SK-N-SH treated with all-trans-retinoic acid at 6 μM for 48 hours (cell line): ENCODE results near the gene CDR2.
"Not testable (repeated sequence)": the region's sequence is repeated elsewhere in the genome, so short reads cannot be mapped to it uniquely, and the experiment has no call there.

Source experiments
- ATAC-seq: fragments of 200-7000 bp; cut with Tn5 transposase; 3 replicates; pipeline ENCODE4 v1.9.1; 2020; ENCODE audit warnings: mild to moderate bottlenecking, moderate library complexity
- ARNTL ChIP-seq: fragments of 450-650 bp; formaldehyde crosslinking; IDR thresholded peaks from 2 replicates; pipeline ENCODE4 v1.5.0; 2020; ENCODE audit warnings: low read depth, mild to moderate bottlenecking, moderate library complexity, borderline replicate concordance
- BACH2 ChIP-seq: fragments of 250-450 bp; sonication (Bioruptor Pico); IDR thresholded peaks from 2 replicates; pipeline ENCODE4 v1.9.0; 2021; ENCODE audit warnings: mild to moderate bottlenecking, borderline replicate concordance
- ESRRG ChIP-seq: fragments of 250-450 bp; sonication (Bioruptor Pico); IDR thresholded peaks from 2 replicates; pipeline ENCODE4 v1.6.1; 2021; ENCODE audit warnings: mild to moderate bottlenecking
- GLIS3 ChIP-seq: fragments of 250-450 bp; sonication (Bioruptor Pico); IDR thresholded peaks from 2 replicates; pipeline ENCODE4 v1.5.0; 2020; ENCODE audit warnings: mild to moderate bottlenecking, moderate library complexity
- PPARA ChIP-seq: fragments of 250-450 bp; sonication (Bioruptor Pico); IDR thresholded peaks from 2 replicates; pipeline ENCODE4 v1.5.0; 2020; ENCODE audit warnings: mild to moderate bottlenecking, borderline replicate concordance
- TCF4 ChIP-seq: fragments of 250-450 bp; sonication (Bioruptor Pico); IDR thresholded peaks from 2 replicates; pipeline ENCODE4 v1.8.0; 2021; ENCODE audit warnings: mild to moderate bottlenecking, moderate library complexity, borderline replicate concordance
- TOX ChIP-seq: fragments of 250-450 bp; sonication (Bioruptor Pico); IDR thresholded peaks from 2 replicates; pipeline ENCODE4 v1.8.0; 2021; ENCODE audit warnings: mild to moderate bottlenecking, moderate library complexity, borderline replicate concordance
- ZC3H10 ChIP-seq: fragments of 250-450 bp; sonication (Bioruptor Pico); IDR thresholded peaks from 2 replicates; pipeline ENCODE4 v1.5.1; 2021; ENCODE audit warnings: mild to moderate bottlenecking, moderate library complexity
- ZFP3 ChIP-seq: fragments of 250-450 bp; sonication (Bioruptor Pico); IDR thresholded peaks from 2 replicates; pipeline ENCODE4 v1.5.0; 2020; ENCODE audit warnings: mild to moderate bottlenecking, moderate library complexity
- ZFP30 ChIP-seq: fragments of 450-650 bp; formaldehyde crosslinking; IDR thresholded peaks from 2 replicates; pipeline ENCODE4 v1.5.0; 2022; ENCODE audit warnings: mild to moderate bottlenecking, moderate library complexity
- ZNF565 ChIP-seq: fragments of 450-650 bp; formaldehyde crosslinking; conservative IDR thresholded peaks from 2 replicates; pipeline ENCODE4 v1.5.0; 2020; ENCODE audit warnings: low read depth, mild to moderate bottlenecking, moderate library complexity
- ZNF70 ChIP-seq: fragments of 450-650 bp; formaldehyde crosslinking; IDR thresholded peaks from 2 replicates; pipeline ENCODE4 v1.5.0; 2020; ENCODE audit warnings: mild to moderate bottlenecking, moderate library complexity
- TF ChIP-seq, protein P1 (sequence below): fragments of 250-450 bp; sonication (Bioruptor Pico); IDR thresholded peaks from 2 replicates; pipeline ENCODE4 v1.5.1; 2020; ENCODE audit warnings: low read depth, mild to moderate bottlenecking, moderate library complexity
- TF ChIP-seq, protein P2 (sequence below): fragments of 250-450 bp; sonication (Bioruptor Pico); IDR thresholded peaks from 2 replicates; pipeline ENCODE4 v1.5.0; 2020; ENCODE audit warnings: mild to moderate bottlenecking, moderate library complexity
- TF ChIP-seq, protein P3 (sequence below): fragments of 250-450 bp; sonication (Bioruptor Pico); IDR thresholded peaks from 2 replicates; pipeline ENCODE4 v1.5.1; 2021; ENCODE audit warnings: mild to moderate bottlenecking, moderate library complexity
- TF ChIP-seq, protein P4 (sequence below): fragments of 250-450 bp; sonication (Bioruptor Pico); IDR thresholded peaks from 2 replicates; pipeline ENCODE4 v1.8.0; 2021; ENCODE audit warnings: low read depth, mild to moderate bottlenecking, moderate library complexity, borderline replicate concordance
- TF ChIP-seq, protein P5 (sequence below): fragments of 250-450 bp; sonication (Bioruptor Pico); IDR thresholded peaks from 2 replicates; pipeline ENCODE4 v1.8.0; 2020; ENCODE audit warnings: mild to moderate bottlenecking, moderate library complexity, borderline replicate concordance

Gene CDR2

DNA sequence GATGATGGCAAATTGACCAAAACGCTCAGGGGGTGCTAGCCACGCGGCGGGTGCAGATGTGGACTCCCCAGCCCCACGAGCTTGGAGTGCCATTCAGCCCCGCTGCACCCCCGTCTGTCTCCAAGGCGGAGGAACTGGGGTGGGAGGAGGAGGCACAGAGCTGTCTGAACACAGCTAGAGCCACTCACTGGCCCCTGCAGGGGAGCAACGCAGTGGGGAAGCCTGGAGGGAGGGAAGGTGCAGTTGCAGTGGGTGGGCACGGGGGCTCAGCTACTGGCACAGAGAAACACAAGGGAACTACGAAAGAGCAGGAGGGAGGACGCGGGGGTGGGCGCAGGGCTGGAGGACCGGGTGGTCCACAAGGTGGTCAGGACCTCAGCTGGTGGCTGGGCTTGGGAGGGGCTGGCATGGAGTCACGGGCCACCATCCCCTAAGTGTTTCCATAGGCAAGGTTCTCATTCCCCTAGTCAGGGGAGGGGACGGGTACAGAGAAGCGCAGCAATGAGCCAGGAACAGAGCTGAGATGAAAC lies 46.3 kb upstream of the CDR2 start:
- TF ChIP-seq, protein P1, sequence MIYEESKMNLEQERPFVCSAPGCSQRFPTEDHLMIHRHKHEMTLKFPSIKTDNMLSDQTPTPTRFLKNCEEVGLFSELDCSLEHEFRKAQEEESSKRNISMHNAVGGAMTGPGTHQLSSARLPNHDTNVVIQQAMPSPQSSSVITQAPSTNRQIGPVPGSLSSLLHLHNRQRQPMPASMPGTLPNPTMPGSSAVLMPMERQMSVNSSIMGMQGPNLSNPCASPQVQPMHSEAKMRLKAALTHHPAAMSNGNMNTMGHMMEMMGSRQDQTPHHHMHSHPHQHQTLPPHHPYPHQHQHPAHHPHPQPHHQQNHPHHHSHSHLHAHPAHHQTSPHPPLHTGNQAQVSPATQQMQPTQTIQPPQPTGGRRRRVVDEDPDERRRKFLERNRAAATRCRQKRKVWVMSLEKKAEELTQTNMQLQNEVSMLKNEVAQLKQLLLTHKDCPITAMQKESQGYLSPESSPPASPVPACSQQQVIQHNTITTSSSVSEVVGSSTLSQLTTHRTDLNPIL: no peak
- TF ChIP-seq ZNF70 (CRISPR knock-in tag) (no peak), GLIS3 (no peak), BACH2 (no peak), ZNF565 (no peak), ZFP3 (CRISPR knock-in tag) (no peak), TCF4 (CRISPR knock-in tag) (no peak), ESRRG (CRISPR knock-in tag) (no peak), TOX (CRISPR knock-in tag) (no peak), ZC3H10 (CRISPR knock-in tag) (no peak), PPARA (CRISPR knock-in tag) (no peak), ZFP30 (no peak)
- TF ChIP-seq, protein P2, sequence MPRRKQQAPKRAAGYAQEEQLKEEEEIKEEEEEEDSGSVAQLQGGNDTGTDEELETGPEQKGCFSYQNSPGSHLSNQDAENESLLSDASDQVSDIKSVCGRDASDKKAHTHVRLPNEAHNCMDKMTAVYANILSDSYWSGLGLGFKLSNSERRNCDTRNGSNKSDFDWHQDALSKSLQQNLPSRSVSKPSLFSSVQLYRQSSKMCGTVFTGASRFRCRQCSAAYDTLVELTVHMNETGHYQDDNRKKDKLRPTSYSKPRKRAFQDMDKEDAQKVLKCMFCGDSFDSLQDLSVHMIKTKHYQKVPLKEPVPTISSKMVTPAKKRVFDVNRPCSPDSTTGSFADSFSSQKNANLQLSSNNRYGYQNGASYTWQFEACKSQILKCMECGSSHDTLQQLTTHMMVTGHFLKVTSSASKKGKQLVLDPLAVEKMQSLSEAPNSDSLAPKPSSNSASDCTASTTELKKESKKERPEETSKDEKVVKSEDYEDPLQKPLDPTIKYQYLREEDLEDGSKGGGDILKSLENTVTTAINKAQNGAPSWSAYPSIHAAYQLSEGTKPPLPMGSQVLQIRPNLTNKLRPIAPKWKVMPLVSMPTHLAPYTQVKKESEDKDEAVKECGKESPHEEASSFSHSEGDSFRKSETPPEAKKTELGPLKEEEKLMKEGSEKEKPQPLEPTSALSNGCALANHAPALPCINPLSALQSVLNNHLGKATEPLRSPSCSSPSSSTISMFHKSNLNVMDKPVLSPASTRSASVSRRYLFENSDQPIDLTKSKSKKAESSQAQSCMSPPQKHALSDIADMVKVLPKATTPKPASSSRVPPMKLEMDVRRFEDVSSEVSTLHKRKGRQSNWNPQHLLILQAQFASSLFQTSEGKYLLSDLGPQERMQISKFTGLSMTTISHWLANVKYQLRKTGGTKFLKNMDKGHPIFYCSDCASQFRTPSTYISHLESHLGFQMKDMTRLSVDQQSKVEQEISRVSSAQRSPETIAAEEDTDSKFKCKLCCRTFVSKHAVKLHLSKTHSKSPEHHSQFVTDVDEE (CRISPR knock-in tag): no peak
- TF ChIP-seq, protein P3, sequence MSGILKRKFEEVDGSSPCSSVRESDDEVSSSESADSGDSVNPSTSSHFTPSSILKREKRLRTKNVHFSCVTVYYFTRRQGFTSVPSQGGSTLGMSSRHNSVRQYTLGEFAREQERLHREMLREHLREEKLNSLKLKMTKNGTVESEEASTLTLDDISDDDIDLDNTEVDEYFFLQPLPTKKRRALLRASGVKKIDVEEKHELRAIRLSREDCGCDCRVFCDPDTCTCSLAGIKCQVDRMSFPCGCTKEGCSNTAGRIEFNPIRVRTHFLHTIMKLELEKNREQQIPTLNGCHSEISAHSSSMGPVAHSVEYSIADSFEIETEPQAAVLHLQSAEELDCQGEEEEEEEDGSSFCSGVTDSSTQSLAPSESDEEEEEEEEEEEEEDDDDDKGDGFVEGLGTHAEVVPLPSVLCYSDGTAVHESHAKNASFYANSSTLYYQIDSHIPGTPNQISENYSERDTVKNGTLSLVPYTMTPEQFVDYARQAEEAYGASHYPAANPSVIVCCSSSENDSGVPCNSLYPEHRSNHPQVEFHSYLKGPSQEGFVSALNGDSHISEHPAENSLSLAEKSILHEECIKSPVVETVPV (CRISPR knock-in tag): no peak
- TF ChIP-seq, protein P4, sequence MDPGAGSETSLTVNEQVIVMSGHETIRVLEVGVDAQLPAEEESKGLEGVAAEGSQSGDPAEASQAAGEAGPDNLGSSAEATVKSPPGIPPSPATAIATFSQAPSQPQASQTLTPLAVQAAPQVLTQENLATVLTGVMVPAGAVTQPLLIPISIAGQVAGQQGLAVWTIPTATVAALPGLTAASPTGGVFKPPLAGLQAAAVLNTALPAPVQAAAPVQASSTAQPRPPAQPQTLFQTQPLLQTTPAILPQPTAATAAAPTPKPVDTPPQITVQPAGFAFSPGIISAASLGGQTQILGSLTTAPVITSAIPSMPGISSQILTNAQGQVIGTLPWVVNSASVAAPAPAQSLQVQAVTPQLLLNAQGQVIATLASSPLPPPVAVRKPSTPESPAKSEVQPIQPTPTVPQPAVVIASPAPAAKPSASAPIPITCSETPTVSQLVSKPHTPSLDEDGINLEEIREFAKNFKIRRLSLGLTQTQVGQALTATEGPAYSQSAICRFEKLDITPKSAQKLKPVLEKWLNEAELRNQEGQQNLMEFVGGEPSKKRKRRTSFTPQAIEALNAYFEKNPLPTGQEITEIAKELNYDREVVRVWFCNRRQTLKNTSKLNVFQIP (CRISPR knock-in tag): no peak
- TF ChIP-seq, protein P5, sequence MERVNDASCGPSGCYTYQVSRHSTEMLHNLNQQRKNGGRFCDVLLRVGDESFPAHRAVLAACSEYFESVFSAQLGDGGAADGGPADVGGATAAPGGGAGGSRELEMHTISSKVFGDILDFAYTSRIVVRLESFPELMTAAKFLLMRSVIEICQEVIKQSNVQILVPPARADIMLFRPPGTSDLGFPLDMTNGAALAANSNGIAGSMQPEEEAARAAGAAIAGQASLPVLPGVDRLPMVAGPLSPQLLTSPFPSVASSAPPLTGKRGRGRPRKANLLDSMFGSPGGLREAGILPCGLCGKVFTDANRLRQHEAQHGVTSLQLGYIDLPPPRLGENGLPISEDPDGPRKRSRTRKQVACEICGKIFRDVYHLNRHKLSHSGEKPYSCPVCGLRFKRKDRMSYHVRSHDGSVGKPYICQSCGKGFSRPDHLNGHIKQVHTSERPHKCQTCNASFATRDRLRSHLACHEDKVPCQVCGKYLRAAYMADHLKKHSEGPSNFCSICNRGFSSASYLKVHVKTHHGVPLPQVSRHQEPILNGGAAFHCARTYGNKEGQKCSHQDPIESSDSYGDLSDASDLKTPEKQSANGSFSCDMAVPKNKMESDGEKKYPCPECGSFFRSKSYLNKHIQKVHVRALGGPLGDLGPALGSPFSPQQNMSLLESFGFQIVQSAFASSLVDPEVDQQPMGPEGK: no peak
- no peak for ATAC-seq

DNA sequence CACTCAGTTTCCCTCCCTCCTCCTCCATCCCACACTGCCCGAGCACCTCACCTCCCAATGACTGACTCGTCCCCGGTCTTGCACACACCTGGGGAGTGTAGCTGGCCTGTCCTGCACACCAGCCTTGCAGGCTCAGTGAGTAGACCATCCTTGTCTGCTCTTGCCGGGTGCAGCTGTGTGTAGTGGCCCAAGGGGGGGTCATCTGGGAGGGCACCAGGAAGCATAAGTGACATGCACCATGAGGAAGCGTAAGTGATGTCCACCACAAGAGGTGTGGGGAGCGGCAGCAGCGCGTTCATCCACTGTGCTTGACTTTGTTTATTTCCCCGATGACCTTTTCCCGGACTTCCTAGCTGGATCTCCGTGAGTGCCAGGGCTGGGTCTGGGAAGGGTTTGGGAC lies 45.5 kb upstream of the CDR2 start:
- no peak for TF ChIP-seq ZNF70 (CRISPR knock-in tag)
- TF ChIP-seq TOX (CRISPR knock-in tag): no peak
- TF ChIP-seq PPARA (CRISPR knock-in tag): no peak
- TF ChIP-seq BACH2: no peak
- no peak for ATAC-seq

DNA sequence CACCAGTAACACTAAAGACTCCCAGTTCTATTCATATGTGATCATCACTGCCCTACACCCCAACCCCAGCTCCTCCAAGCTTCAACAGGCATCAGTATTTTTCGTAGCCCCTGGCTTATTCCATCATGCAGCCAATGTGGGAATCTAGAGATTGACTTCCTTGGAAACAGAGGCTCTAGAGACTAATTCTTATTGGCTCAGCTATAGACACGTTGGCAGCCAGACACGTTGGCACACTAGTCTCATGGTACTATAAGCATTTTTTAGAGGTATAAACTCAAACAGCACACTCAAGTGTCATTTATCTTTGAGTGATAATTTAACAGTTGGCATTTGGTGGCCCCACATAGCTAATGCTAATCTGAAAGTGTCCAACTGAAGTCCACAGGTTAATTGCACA lies 44.4 kb upstream of the CDR2 start:
- TF ChIP-seq BACH2 (no peak), ZNF70 (CRISPR knock-in tag) (no peak), GLIS3 (no peak), ZFP3 (CRISPR knock-in tag) (no peak), ARNTL (no peak)
- TF ChIP-seq, protein P4 (CRISPR knock-in tag): no peak
- TF ChIP-seq, protein P3 (CRISPR knock-in tag): no peak
- TF ChIP-seq, protein P2 (CRISPR knock-in tag): no peak
- no peak for ATAC-seq

DNA sequence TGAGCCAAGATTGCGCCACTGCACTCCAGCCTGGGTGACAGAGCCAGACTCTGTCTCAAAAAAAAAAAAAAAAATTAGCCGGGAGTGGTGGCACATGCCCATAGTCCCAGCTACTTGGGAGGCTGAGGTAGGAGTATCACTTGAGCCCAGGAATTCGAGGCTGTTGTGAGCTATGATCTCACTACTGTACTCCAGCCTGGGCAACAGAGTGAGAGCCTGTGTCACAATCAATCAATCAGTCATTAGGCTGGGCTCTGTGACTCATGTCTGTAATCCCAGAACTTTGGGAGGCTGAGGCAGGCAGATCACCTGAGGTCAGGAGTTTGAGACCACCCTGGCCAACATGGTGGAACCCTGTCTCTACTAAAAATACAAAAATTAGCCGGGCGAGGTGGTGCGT lies 43.4 kb upstream of the CDR2 start:
- not testable (repeated sequence) for ATAC-seq
